HepG2 (cell line): ENCODE results near the gene SPATA33.

Source experiments
- CC2D1A ChIP-seq: sonication (generic); formaldehyde crosslinking; IDR thresholded peaks from 2 replicates; pipeline ENCODE4 v1.8.1; 2023; ENCODE audit warnings: mild to moderate bottlenecking, missing genetic modification reagents
- STAG1 ChIP-seq: sonication (generic); formaldehyde crosslinking; IDR thresholded peaks from 2 replicates; pipeline ENCODE4 v1.4.0; 2020; ENCODE audit warnings: missing genetic modification reagents

GRCh38 chr16:89700100-89700648 is 42.5 kb downstream of the SPATA33 start:
- TF ChIP-seq CC2D1A (CRISPR knock-in tag) (no peak), STAG1 (CRISPR knock-in tag) (peak; percentile 75)
